HepG2 (cell line): ENCODE measurements around the gene FAM83G. TPM values are rescaled to one million over a fixed set of nuclear protein-coding genes. Genes with fewer than 3 reads are reported as not detected.
A peak's percentile ranks its signal among the peaks of the same experiment; 100 is the strongest.

Experiments
- ARID5B ChIP-seq: IDR thresholded peaks from 2 replicates; pipeline ENCODE4 v1.4.0; 2020; ENCODE audit warnings: mild to moderate bottlenecking, missing genetic modification reagents
- BRCA1 ChIP-seq: sonication (generic); formaldehyde crosslinking; IDR thresholded peaks from 2 replicates; pipeline ENCODE4 v1.4.0; 2020; ENCODE audit warnings: missing genetic modification reagents
- HHEX ChIP-seq: IDR thresholded peaks from 2 replicates; pipeline ENCODE4 v1.6.1; 2016; ENCODE audit warnings: control low read depth
- PBX3 ChIP-seq: sonication (generic); formaldehyde crosslinking; IDR thresholded peaks from 2 replicates; pipeline ENCODE4 v1.8.1; 2023; ENCODE audit warnings: missing genetic modification reagents, inconsistent platforms, borderline replicate concordance
- RAD21 ChIP-seq: fragments of 450-650 bp; formaldehyde crosslinking; IDR thresholded peaks from 2 replicates; pipeline ENCODE4 v1.5.0; 2020; ENCODE audit warnings: mild to moderate bottlenecking
- RARA ChIP-seq: IDR thresholded peaks from 2 replicates; pipeline ENCODE4 v1.6.1; 2016; ENCODE audit warnings: missing genetic modification reagents, missing compliant biosample characterization
- SMAD1 ChIP-seq: sonication (generic); formaldehyde crosslinking; IDR thresholded peaks from 2 replicates; pipeline ENCODE4 v1.4.0; 2020; ENCODE audit warnings: missing genetic modification reagents, low read depth, mild to moderate bottlenecking, borderline replicate concordance
- SMAD9 ChIP-seq: sonication (generic); formaldehyde crosslinking; IDR thresholded peaks from 2 replicates; pipeline ENCODE4 v1.5.1; 2020; ENCODE audit warnings: mild to moderate bottlenecking, missing genetic modification reagents
- SP140L ChIP-seq: sonication (generic); formaldehyde crosslinking; IDR thresholded peaks from 2 replicates; pipeline ENCODE4 v1.4.0; 2020; ENCODE audit warnings: missing genetic modification reagents, borderline replicate concordance
- SP2 ChIP-seq: sonication (generic); formaldehyde crosslinking; IDR thresholded peaks from 2 replicates; pipeline ENCODE4 v1.5.1; 2020; ENCODE audit warnings: mild to moderate bottlenecking, missing genetic modification reagents
- SP4 ChIP-seq: sonication (generic); formaldehyde crosslinking; IDR thresholded peaks from 2 replicates; pipeline ENCODE4 v1.8.1; 2023; ENCODE audit warnings: mild to moderate bottlenecking, missing genetic modification reagents
- TFE3 ChIP-seq: IDR thresholded peaks from 2 replicates; pipeline ENCODE4 v1.6.1; 2016
- USF2 ChIP-seq, 2 experiments: sonication (generic) in 1 of 2; formaldehyde crosslinking in 1 of 2; IDR thresholded peaks; 2 replicates each; pipeline versions ENCODE4 v1.5.1 to v1.6.1; 2011 to 2020; ENCODE audit warnings: borderline replicate concordance in 1 of 2, low read depth in 1 of 2, low read length in 1 of 2, mild to moderate bottlenecking in 1 of 2, missing genetic modification reagents in 1 of 2, moderate library complexity in 1 of 2
- ZHX1 ChIP-seq: sonication (generic); formaldehyde crosslinking; IDR thresholded peaks from 2 replicates; pipeline ENCODE4 v1.8.1; 2022; ENCODE audit warnings: low read depth, mild to moderate bottlenecking, missing genetic modification reagents
- ZNF34 ChIP-seq: sonication (generic); formaldehyde crosslinking; IDR thresholded peaks from 2 replicates; pipeline ENCODE4 v1.4.0; 2020; ENCODE audit warnings: mild to moderate bottlenecking, missing genetic modification reagents, borderline replicate concordance
- ZNF354B ChIP-seq: sonication (generic); formaldehyde crosslinking; IDR thresholded peaks from 2 replicates; pipeline ENCODE4 v1.8.0; 2022; ENCODE audit warnings: mild to moderate bottlenecking, missing genetic modification reagents
- ZNF674 ChIP-seq: sonication (generic); formaldehyde crosslinking; IDR thresholded peaks from 2 replicates; pipeline ENCODE4 v1.5.0; 2020; ENCODE audit warnings: low read depth, mild to moderate bottlenecking, missing genetic modification reagents
- polyA plus RNA-seq, 8 experiments: library from polyadenylated mRNA; depleted of rRNA in 3 of 8; stranded (reverse) in 7 of 8; unstranded in 1 of 8; fragments of >200 nt; fragmentation: Illumina TruSeq in 4 of 8; extraction: Trizol in 4 of 8; gene quantifications; 2 replicates each; pipeline versions ENCODE4 v1.2.1 to v1.2.3, GENCODE V29; 2011 to 2016; ENCODE audit warnings: low read depth in 4 of 8, missing spikeins in 1 of 8, mixed read lengths in 1 of 8; ENCODE audit not compliant: insufficient read depth in 1 of 8
- total RNA-seq, 5 experiments: library from RNA; depleted of rRNA; stranded (reverse); fragments of >200 nt; fragmentation: Illumina TruSeq; extraction: Trizol; gene quantifications; 2 replicates each; pipeline ENCODE4 v1.2.3, GENCODE V29; 2016; ENCODE audit warnings: low read depth in 1 of 5

FAM83G gene
- total and polyA plus RNA-seq, 2 of the 13 experiments (the other 11 are each of a cell fraction or from before 2014, with no cell fraction given) = 13.7 to 18.6 TPM

GRCh38 chr17:19004421-19005136 lies at the start of gene FAM83G (continued):
- TF ChIP-seq SMAD1 (CRISPR knock-in tag) = no peak
- no peak for TF ChIP-seq SMAD9 (CRISPR knock-in tag)
- no peak for TF ChIP-seq SP140L
- no peak for TF ChIP-seq ZNF674 (CRISPR knock-in tag)
- TF ChIP-seq BRCA1 (CRISPR knock-in tag) = no peak
- no peak for TF ChIP-seq PBX3 (CRISPR knock-in tag)
- TF ChIP-seq RAD21 (CRISPR knock-in tag) = no peak
- no peak for TF ChIP-seq HHEX (CRISPR knock-in tag)
- TF ChIP-seq SP2 (CRISPR knock-in tag) = no peak
- TF ChIP-seq SP4 (CRISPR knock-in tag) = peak; percentile 30; the same call in 1 of the 2 replicates
- peak; percentile 52 for TF ChIP-seq ARID5B
- peak; percentile 82 for TF ChIP-seq USF2 (IDR thresholded peaks at IDR 0.05; ENCODE audit: low read depth, low read length)
- peak; percentile 82; the same call in 1 of the 2 replicates for TF ChIP-seq USF2 (CRISPR knock-in tag; IDR thresholded peaks at IDR 0.05; ENCODE audit: borderline replicate concordance)
- TF ChIP-seq RARA (CRISPR knock-in tag) = peak; percentile 40; the same call in 1 of the 2 replicates
- peak; percentile 71; the same call in 1 of the 2 replicates for TF ChIP-seq ZNF34
- peak; percentile 66 for TF ChIP-seq TFE3 (CRISPR knock-in tag)
- TF ChIP-seq ZHX1 (CRISPR knock-in tag) = no peak
- no peak for TF ChIP-seq ZNF354B (CRISPR knock-in tag)
